Subcutaneous adipose tissue (tissue), 4 donors: ENCODE measurements around the gene CDK2AP2. TPM values are rescaled to one million over a fixed set of nuclear protein-coding genes. Genes with fewer than 3 reads are reported as not detected.

Source experiments
- total RNA-seq, 4 donors: library from RNA; depleted of rRNA; stranded (reverse); fragments of >200 nt; gene quantifications; one replicate each; pipeline ENCODE4 v1.1.0, GENCODE V29; 2016
- TF ChIP-seq, protein P1 (sequence below): fragments of 450-650 bp; IDR thresholded peaks from one replicate; pipeline ENCODE4 v1.5.1; 2016; ENCODE audit warnings: low read depth, mild to moderate bottlenecking, control low read depth, antibody characterized with exemption, moderate library complexity

Gene CDK2AP2
- total RNA-seq, 4 donors from 2014 or later, result 21.2 to 33.2 (median 23.5) TPM

- TF ChIP-seq, protein P1, sequence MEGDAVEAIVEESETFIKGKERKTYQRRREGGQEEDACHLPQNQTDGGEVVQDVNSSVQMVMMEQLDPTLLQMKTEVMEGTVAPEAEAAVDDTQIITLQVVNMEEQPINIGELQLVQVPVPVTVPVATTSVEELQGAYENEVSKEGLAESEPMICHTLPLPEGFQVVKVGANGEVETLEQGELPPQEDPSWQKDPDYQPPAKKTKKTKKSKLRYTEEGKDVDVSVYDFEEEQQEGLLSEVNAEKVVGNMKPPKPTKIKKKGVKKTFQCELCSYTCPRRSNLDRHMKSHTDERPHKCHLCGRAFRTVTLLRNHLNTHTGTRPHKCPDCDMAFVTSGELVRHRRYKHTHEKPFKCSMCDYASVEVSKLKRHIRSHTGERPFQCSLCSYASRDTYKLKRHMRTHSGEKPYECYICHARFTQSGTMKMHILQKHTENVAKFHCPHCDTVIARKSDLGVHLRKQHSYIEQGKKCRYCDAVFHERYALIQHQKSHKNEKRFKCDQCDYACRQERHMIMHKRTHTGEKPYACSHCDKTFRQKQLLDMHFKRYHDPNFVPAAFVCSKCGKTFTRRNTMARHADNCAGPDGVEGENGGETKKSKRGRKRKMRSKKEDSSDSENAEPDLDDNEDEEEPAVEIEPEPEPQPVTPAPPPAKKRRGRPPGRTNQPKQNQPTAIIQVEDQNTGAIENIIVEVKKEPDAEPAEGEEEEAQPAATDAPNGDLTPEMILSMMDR, result no peak
Measured at GRCh38 chr11:67482275-67482826, 25.6 kb downstream of the CDK2AP2 start.

GRCh38 chr11:67472882-67473281 lies 35.1 kb downstream of the CDK2AP2 start:
- TF ChIP-seq, protein P1, result no peak

GRCh38 chr11:67470337-67471002 lies 37.5 kb downstream of the CDK2AP2 start:
- TF ChIP-seq, protein P1, result no peak

DNA sequence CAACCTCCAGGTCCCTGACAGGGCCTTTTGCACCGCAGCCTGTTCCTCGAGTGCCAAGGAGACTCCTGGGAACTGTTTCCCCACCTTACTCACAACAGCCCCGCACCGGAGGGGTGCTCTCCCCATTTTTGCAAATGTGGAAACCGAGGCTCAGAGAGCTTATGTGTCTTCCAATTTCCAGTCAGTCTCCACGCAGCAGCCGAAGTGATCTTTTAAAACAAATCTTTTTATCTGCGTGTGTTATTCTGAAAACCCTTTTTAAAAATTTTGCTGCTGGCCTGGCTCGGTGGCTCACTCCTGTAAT lies 38.5 kb downstream of the CDK2AP2 start:
- TF ChIP-seq, protein P1, result no peak

DNA sequence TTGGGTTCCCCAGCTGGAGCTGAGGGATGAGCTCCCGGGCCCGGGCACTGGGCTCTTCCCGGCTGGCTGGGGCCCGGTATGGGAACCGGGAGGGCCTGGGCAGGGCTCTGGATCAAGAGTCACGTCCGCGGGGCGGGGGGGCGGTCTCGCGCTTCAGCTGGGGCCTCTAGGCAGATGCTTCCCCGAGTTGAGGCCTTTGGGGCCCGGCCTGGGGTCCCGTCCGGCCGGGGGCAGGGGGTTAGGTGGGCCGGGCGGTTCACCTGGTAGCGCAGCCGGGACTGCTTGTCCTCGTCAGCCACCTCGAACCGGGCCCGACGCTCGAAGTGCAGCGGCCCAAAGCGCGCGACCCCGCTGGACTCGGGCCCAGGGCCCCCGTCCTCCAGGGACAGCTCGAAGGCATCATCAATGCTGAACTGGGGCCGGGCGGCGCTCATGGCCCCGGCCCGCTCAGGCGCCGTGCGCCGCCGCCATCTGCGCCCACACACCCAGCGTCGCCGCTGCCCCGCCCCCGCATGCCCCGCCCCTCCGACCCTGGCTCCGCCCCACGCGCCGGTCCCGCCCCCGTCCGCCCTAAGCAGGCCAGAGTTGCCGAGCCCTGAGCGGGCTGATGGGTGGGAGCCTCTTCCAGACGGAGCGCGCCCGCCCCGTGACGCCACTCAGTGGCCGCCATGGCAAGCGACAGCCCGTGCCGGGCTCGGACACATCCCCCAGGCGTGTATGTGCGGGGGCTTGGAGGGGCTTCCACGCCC lies 39.0 kb downstream of the CDK2AP2 start, which contains the start of gene TMEM134:
TMEM134 (minus strand) TSS at position 493 of the 749 bp plus-strand sequence; CDS start at position 434, 59 bp downstream.
- TF ChIP-seq, protein P1, result no peak

DNA sequence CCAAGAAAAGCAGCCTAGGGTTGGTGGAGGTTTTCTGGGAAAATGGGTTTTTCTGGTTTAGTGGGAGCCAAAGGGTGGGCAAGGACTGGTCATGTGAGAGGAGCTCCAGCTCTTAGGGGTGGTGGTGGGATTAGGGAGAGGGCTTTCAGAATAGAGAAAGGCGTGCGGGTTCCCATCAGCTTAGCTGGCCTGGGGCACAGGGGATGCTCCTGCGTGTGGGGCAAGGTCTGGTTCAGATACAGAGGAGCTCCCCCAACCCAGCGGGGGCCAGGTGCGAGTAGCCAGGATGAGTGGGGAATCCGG lies 39.6 kb downstream of the CDK2AP2 start:
- TF ChIP-seq, protein P1, result no peak

- TF ChIP-seq, protein P1, result no peak
Measured at GRCh38 chr11:67468056-67468455, 39.9 kb downstream of the CDK2AP2 start.
